Keratinocyte (primary cell): ENCODE data around the gene NHLH1. TPM values are rescaled to one million over a fixed set of nuclear protein-coding genes. Genes with fewer than 3 reads are reported as not detected.

Experiments
- DNase-seq: peaks from one replicate; pipeline ENCODE4 v3.0.0-alpha.2; 2011; ENCODE audit warnings: low read depth, missing footprints, low spot score
- FAIRE-seq: peaks from 2 replicates; lab custom pipeline; 2011; peaks lifted over from hg19 to GRCh38; lab: Jason Lieb, UNC
- H2AFZ ChIP-seq: 2 replicates; pipeline ENCODE4 v1.6.0; 2012; ENCODE audit warnings: low read length, control low read depth, inconsistent platforms; ENCODE audit not compliant: control insufficient read depth
- H3K27ac ChIP-seq: 2 replicates; pipeline ENCODE4 v1.5.1; 2011; ENCODE audit warnings: low read length; ENCODE audit not compliant: control insufficient read depth, insufficient read depth
- H3K27me3 ChIP-seq: 3 replicates; pipeline ENCODE4 v1.6.0; 2011; ENCODE audit warnings: low read length; ENCODE audit not compliant: control insufficient read depth, insufficient read depth; ENCODE audit errors: extremely low read depth
- H3K36me3 ChIP-seq, 2 experiments: 2 replicates in 1 of 2; 3 replicates in 1 of 2; pipeline ENCODE4 v1.5.1; 2011; ENCODE audit warnings: low read length in 2 of 2, mild to moderate bottlenecking in 1 of 2; ENCODE audit not compliant: control insufficient read depth in 2 of 2, insufficient read depth in 2 of 2; ENCODE audit errors: extremely low read depth in 1 of 2
- H3K4me1 ChIP-seq: 3 replicates; pipeline ENCODE4 v1.5.1; 2011; ENCODE audit warnings: low read length; ENCODE audit not compliant: control insufficient read depth, insufficient read depth; ENCODE audit errors: extremely low read depth
- H3K4me2 ChIP-seq: 3 replicates; pipeline ENCODE4 v1.6.0; 2011; ENCODE audit warnings: low read depth, low read length; ENCODE audit not compliant: control insufficient read depth, insufficient read depth; ENCODE audit errors: extremely low read depth
- H3K4me3 ChIP-seq, 3 experiments: fragments of 200-600 bp in 1 of 3; sonication (generic) in 1 of 3; 2 replicates in 2 of 3; 3 replicates in 1 of 3; pipeline ENCODE4 v1.5.1; 2011 to 2016; ENCODE audit warnings: low read length in 3 of 3, mild to moderate bottlenecking in 3 of 3, control low read depth in 2 of 3, inconsistent platforms in 1 of 3, low read depth in 1 of 3, mixed read lengths in 1 of 3, mixed run types in 1 of 3, moderate library complexity in 1 of 3; ENCODE audit not compliant: control insufficient read depth in 2 of 3, insufficient read depth in 2 of 3; ENCODE audit errors: extremely low read depth in 1 of 3
- H3K79me2 ChIP-seq: 2 replicates; pipeline ENCODE4 v1.6.0; 2012; ENCODE audit warnings: low read length; ENCODE audit not compliant: control insufficient read depth, insufficient read depth
- H3K9ac ChIP-seq: 3 replicates; pipeline ENCODE4 v1.6.0; 2011; ENCODE audit warnings: low read length; ENCODE audit not compliant: control insufficient read depth, insufficient read depth; ENCODE audit errors: extremely low read depth
- H3K9me1 ChIP-seq: 3 replicates; pipeline ENCODE4 v1.6.0; 2011; ENCODE audit warnings: low read length; ENCODE audit not compliant: control insufficient read depth, insufficient read depth; ENCODE audit errors: extremely low read depth
- H3K9me3 ChIP-seq: 2 replicates; pipeline ENCODE4 v1.5.1; 2012; ENCODE audit warnings: low read depth, low read length; ENCODE audit not compliant: control insufficient read depth
- H4K20me1 ChIP-seq: 3 replicates; pipeline ENCODE4 v1.6.0; 2011; ENCODE audit warnings: low read length; ENCODE audit not compliant: control insufficient read depth, insufficient read depth; ENCODE audit errors: extremely low read depth
- CTCF ChIP-seq, 3 experiments: IDR thresholded peaks in 1 of 3; conservative IDR thresholded peaks in 1 of 3; optimal IDR thresholded peaks in 1 of 3; 2 replicates in 2 of 3; 3 replicates in 1 of 3; pipeline versions ENCODE3 to v1.5.1; 2011; ENCODE audit warnings: low read length in 3 of 3, mild to moderate bottlenecking in 3 of 3, moderate library complexity in 2 of 3, control low read depth in 1 of 3, inconsistent platforms in 1 of 3; ENCODE audit not compliant: insufficient read depth in 2 of 3; ENCODE audit errors: extremely low read depth in 1 of 3
- EZH2 ChIP-seq: IDR thresholded peaks from one replicate; pipeline ENCODE4 v1.6.1; 2012; ENCODE audit warnings: inconsistent platforms, mild to moderate bottlenecking, low read length, moderate library complexity
- dilution Hi-C: fragments of 300-500 bp; cut with MboI; formaldehyde crosslinking; loops from one replicate; pipeline ENCODE4 v1.7.0; 2020; ENCODE audit warnings: low sequenced_read_pairs; ENCODE audit not compliant: extremely low pct_ligation_motif_present
- polyA plus RNA-seq, 5 experiments: library from polyadenylated mRNA; depleted of rRNA in 3 of 5; stranded (reverse) in 3 of 5; stranded (forward) in 1 of 5; unstranded in 1 of 5; fragments of >200 nt; gene quantifications; 1 replicate in 1 of 5; 2 replicates in 3 of 5; 3 replicates in 1 of 5; pipeline versions ENCODE4 v1.2.1 to v1.2.3, GENCODE V29; 2011 to 2012; ENCODE audit warnings: missing spikeins in 2 of 5, low read depth in 1 of 5, low replicate concordance in 1 of 5

NHLH1 gene
- polyA plus RNA-seq, 1 donor (not counting 4 experiments of a cell fraction or from before 2014, with no cell fraction given) = 0.13 TPM

- Histone ChIP-seq H3K9me3 (no peaks in the 10 kb centered on the region), H4K20me1 (no peaks in the 10 kb centered on the region), H3K36me3 (no peaks in the 10 kb centered on the region), H2AFZ (no peak overlapping the region), H3K4me3 (no peak overlapping the region), H3K9ac (no peak overlapping the region), H3K9me1 (no peaks in the 10 kb centered on the region), H3K4me2 (no peak overlapping the region), H3K4me1 (peaks cover 53% of the 10 kb centered on the region), H3K79me2 (peaks cover 2% of the 10 kb centered on the region), H3K27ac (no peak overlapping the region), H3K27me3 (no peaks in the 10 kb centered on the region)
- dilution Hi-C loops = no loop called here
- FAIRE-seq (no peak), DNase-seq (no peak)
- TF ChIP-seq CTCF (optimal IDR thresholded peaks at IDR 0.05 in 1 of 3, IDR thresholded peaks at IDR 0.05 in 1 of 3, conservative IDR thresholded peaks at IDR 0.05 in 1 of 3; ENCODE audit: extremely low read depth in 1 of 3, insufficient read depth in 2 of 3, low read length in 3 of 3) (no peak), EZH2 (no peak)
Measured at GRCh38 chr1:160409486-160409885, 42.6 kb downstream of the NHLH1 start.

DNA sequence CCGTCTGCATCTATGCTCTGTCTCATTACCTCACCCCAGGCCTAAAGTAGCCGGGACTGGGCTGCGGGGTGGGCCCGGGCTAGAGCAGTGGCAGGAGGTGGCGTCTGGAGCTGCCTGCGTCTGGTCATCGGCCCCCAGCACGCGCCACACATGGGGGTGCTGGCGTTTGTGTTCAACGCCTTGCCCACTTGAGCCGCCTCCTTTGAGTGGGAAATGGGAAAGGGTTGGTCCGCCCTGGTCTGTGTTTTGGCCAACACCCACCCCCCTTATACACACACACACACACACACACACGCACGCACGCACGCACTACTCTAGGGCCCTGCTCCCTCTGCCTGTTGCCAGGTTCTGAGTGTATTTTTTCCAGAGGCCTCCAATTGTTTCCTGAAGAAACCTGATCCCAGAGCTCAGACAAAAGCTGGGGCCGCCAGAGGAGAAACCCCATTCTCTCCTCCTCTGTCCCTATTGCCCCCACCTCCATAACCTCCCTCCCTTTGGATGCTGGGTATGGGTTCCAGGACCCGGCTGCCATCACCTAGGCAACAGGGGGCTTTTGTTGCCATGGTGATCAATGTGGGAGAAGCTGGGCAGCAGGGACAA is 43.6 kb downstream of the NHLH1 start:
- Histone ChIP-seq H3K9me1 (peaks cover 3% of the 10 kb centered on the region), H3K9me3 (no peaks in the 10 kb centered on the region), H3K4me1 (peaks cover 56% of the 10 kb centered on the region), H3K79me2 (peaks cover 2% of the 10 kb centered on the region), H3K27ac (no peak overlapping the region), H3K9ac (no peak overlapping the region), H3K4me3 (no peak overlapping the region), H4K20me1 (no peaks in the 10 kb centered on the region), H3K4me2 (no peak overlapping the region), H3K27me3 (no peaks in the 10 kb centered on the region), H2AFZ (no peak overlapping the region), H3K36me3 (no peaks in the 10 kb centered on the region)
- no peak for FAIRE-seq
- TF ChIP-seq EZH2 (no peak), CTCF (optimal IDR thresholded peaks at IDR 0.05 in 1 of 3, IDR thresholded peaks at IDR 0.05 in 1 of 3, conservative IDR thresholded peaks at IDR 0.05 in 1 of 3; ENCODE audit: extremely low read depth in 1 of 3, insufficient read depth in 2 of 3, low read length in 3 of 3) (no peak)
- dilution Hi-C loops = no loop called here
- no peak for DNase-seq
